ENCODE measurements around the gene IL25.
"Not testable (repeated sequence)": the region's sequence is repeated elsewhere in the genome, so short reads cannot be mapped to it uniquely, and the experiment has no call there.

IL25 gene

DNA sequence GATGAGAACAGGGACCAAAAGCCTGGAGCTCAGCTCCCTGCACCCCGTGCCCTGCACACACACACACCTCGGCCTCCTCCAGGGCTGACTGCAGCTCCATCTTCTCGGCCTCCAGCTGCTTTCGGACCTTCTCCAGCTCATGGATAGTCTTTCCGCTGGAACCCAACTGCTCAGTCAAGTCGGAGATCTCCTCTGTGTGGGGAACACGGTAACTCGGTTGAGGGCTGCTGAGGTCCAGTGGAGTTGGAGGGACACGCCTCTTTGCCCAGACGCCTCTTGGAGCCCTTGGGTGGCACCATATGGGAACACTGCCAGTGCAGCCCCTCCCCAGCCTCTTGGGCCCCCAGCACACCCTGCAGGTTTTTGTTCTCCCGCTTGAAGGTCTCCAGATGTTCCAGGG is 44.2 kb downstream of the IL25 start:
- Histone ChIP-seq H3K36me3 (ENCODE audit: insufficient read depth, low read length) (no peaks in the 10 kb centered on the region), H3K4me1 (ENCODE audit: insufficient read depth, low read length) (no peaks in the 10 kb centered on the region), H3K79me2 (ENCODE audit: insufficient read depth, low read length) (no peaks in the 10 kb centered on the region), H3K4me3 (ENCODE audit: low read depth in 1 of 2, low read length in 2 of 2) (no peak overlapping the region), H2AFZ (ENCODE audit: low read depth, low read length) (no peak overlapping the region), H3K27me3 (ENCODE audit: insufficient read depth, low read length, poor library complexity) (peaks cover 24% of the 10 kb centered on the region), H3K4me2 (ENCODE audit: insufficient read depth, low read length) (no peak overlapping the region), H3K9ac (ENCODE audit: low read depth, low read length) (no peak overlapping the region), H3K9me3 (ENCODE audit: insufficient read depth, low read length, severe bottlenecking) (no peaks in the 10 kb centered on the region), H3K27ac (ENCODE audit: low read length) (no peak overlapping the region), H4K20me1 (ENCODE audit: insufficient read depth, low read length) (no peaks in the 10 kb centered on the region)
- no peak for DNase-seq
- no peak for ATAC-seq (ENCODE audit: insufficient read depth, low read depth)
- TF ChIP-seq CTCF (IDR thresholded peaks at IDR 0.05; ENCODE audit: borderline replicate concordance, extremely low read depth, low read length, poor library complexity, severe bottlenecking) (no peak), EZH2 (IDR thresholded peaks at IDR 0.05; ENCODE audit: borderline replicate concordance, low read depth, low read length, severe bottlenecking) (no peak)

GRCh38 chr14:23417269-23417668 is 44.7 kb downstream of the IL25 start:
- H3K9me3 ChIP-seq (ENCODE audit: insufficient read depth, low read length, severe bottlenecking); DNase-seq; H3K79me2 ChIP-seq (ENCODE audit: insufficient read depth, low read length); ATAC-seq (ENCODE audit: insufficient read depth, low read depth); H3K36me3 ChIP-seq (ENCODE audit: insufficient read depth, low read length); H4K20me1 ChIP-seq (ENCODE audit: insufficient read depth, low read length); H3K4me2 ChIP-seq (ENCODE audit: insufficient read depth, low read length); H3K4me1 ChIP-seq (ENCODE audit: insufficient read depth, low read length); H3K4me3 ChIP-seq (ENCODE audit: low read depth in 1 of 2, low read length in 2 of 2); H2AFZ ChIP-seq (ENCODE audit: low read depth, low read length); H3K9ac ChIP-seq (ENCODE audit: low read depth, low read length); H3K27ac ChIP-seq (ENCODE audit: low read length): not testable (repeated sequence)
- peaks cover 28% of the 10 kb centered on the region for H3K27me3 ChIP-seq (ENCODE audit: insufficient read depth, low read length, poor library complexity)

- DNase-seq (no peak), ATAC-seq (ENCODE audit: insufficient read depth, low read depth) (no peak)
- Histone ChIP-seq H3K9ac (ENCODE audit: low read depth, low read length) (no peak overlapping the region), H3K4me3 (ENCODE audit: low read depth in 1 of 2, low read length in 2 of 2) (no peak overlapping the region), H3K4me1 (ENCODE audit: insufficient read depth, low read length) (no peaks in the 10 kb centered on the region), H2AFZ (ENCODE audit: low read depth, low read length) (no peak overlapping the region), H3K9me3 (ENCODE audit: insufficient read depth, low read length, severe bottlenecking) (no peaks in the 10 kb centered on the region), H3K79me2 (ENCODE audit: insufficient read depth, low read length) (no peaks in the 10 kb centered on the region), H3K27ac (ENCODE audit: low read length) (no peak overlapping the region), H3K27me3 (ENCODE audit: insufficient read depth, low read length, poor library complexity) (peaks cover 28% of the 10 kb centered on the region), H3K4me2 (ENCODE audit: insufficient read depth, low read length) (no peak overlapping the region), H4K20me1 (ENCODE audit: insufficient read depth, low read length) (no peaks in the 10 kb centered on the region), H3K36me3 (ENCODE audit: insufficient read depth, low read length) (no peaks in the 10 kb centered on the region)
- TF ChIP-seq CTCF (IDR thresholded peaks at IDR 0.05; ENCODE audit: borderline replicate concordance, extremely low read depth, low read length, poor library complexity, severe bottlenecking) (no peak), EZH2 (IDR thresholded peaks at IDR 0.05; ENCODE audit: borderline replicate concordance, low read depth, low read length, severe bottlenecking) (no peak)
Observed at GRCh38 chr14:23418021-23418420, 45.4 kb downstream of the IL25 start.

GRCh38 chr14:23419646-23420045 is 47.0 kb downstream of the IL25 start:
- H3K9me3 ChIP-seq (ENCODE audit: insufficient read depth, low read length, severe bottlenecking); H3K4me3 ChIP-seq (ENCODE audit: low read depth in 1 of 2, low read length in 2 of 2); H3K27ac ChIP-seq (ENCODE audit: low read length); H3K4me1 ChIP-seq (ENCODE audit: insufficient read depth, low read length); DNase-seq; H3K4me2 ChIP-seq (ENCODE audit: insufficient read depth, low read length); H3K79me2 ChIP-seq (ENCODE audit: insufficient read depth, low read length); H3K36me3 ChIP-seq (ENCODE audit: insufficient read depth, low read length); H3K9ac ChIP-seq (ENCODE audit: low read depth, low read length); H4K20me1 ChIP-seq (ENCODE audit: insufficient read depth, low read length); H2AFZ ChIP-seq (ENCODE audit: low read depth, low read length); ATAC-seq (ENCODE audit: insufficient read depth, low read depth): not testable (repeated sequence)
- H3K27me3 ChIP-seq (ENCODE audit: insufficient read depth, low read length, poor library complexity) = peaks cover 28% of the 10 kb centered on the region
